GM12878 (cell line): ENCODE results near the gene RPL12. TPM values are rescaled to one million over a fixed set of nuclear protein-coding genes. Genes with fewer than 3 reads are reported as not detected.

ENCODE experiments used
- ATAC-seq: fragments of 200-7000 bp; cut with Tn5 transposase; 3 replicates; pipeline ENCODE4 v1.9.1; 2020; ENCODE audit warnings: mild to moderate bottlenecking, moderate library complexity
- BruUV-seq: library from RNA; stranded (reverse); fragments of 400-500 nt; replicated peaks from 2 replicates; lab custom pipeline; 2021; lab: Mats Ljungman, UMichigan
- CTCF ChIA-PET: fragments of 300-600 bp; sonication (Branson Sonifier 250); formaldehyde crosslinking; extraction: SDS; loops from one replicate; lab custom pipeline; 2021; ENCODE audit warnings: inconsistent platforms; lab: Yijun Ruan, JAX
- POLR2A ChIA-PET: fragments of 350-600 bp; formaldehyde crosslinking; extraction: SDS; loops from one replicate; lab custom pipeline; 2021; ENCODE audit warnings: inconsistent platforms; lab: Charles Lee
- RAD21 ChIA-PET: fragments of 300-600 bp; sonication (Branson Sonifier 250); formaldehyde crosslinking; loops from one replicate; lab custom pipeline; 2023; ENCODE audit warnings: antibody characterized with exemption; ENCODE audit not compliant: unreplicated experiment; lab: Charles Lee
- SMC1A ChIA-PET: fragments of 300-600 bp; sonication (Branson Sonifier 250); formaldehyde crosslinking; loops from one replicate; lab custom pipeline; 2023; ENCODE audit not compliant: unreplicated experiment, uncharacterized antibody; lab: Charles Lee
- DNase-seq: peaks from one replicate; pipeline ENCODE4 v3.0.0-alpha.2; 2011; ENCODE audit warnings: low read depth, low spot score
- FAIRE-seq: peaks from 3 replicates; lab custom pipeline; 2011; peaks lifted over from hg19 to GRCh38; lab: Jason Lieb, UNC
- H2AFZ ChIP-seq: 2 replicates; pipeline ENCODE4 v1.6.0; 2011; ENCODE audit warnings: low read depth, low read length, control low read depth; ENCODE audit not compliant: control insufficient read depth
- H3K27ac ChIP-seq: 2 replicates; pipeline ENCODE4 v1.5.1; 2011; ENCODE audit warnings: control low read depth; ENCODE audit not compliant: control insufficient read depth, insufficient read depth
- H3K27me3 ChIP-seq, 2 experiments: replicated peaks in 1 of 2; 2 replicates each; pipeline versions ENCODE4 v1.6.0 to v1.6.1; 2011; ENCODE audit warnings: low read length in 1 of 2; ENCODE audit not compliant: control insufficient read depth in 2 of 2, insufficient read depth in 2 of 2
- H3K36me3 ChIP-seq, 2 experiments: 2 replicates each; pipeline ENCODE4 v1.5.1; 2011; ENCODE audit warnings: low read length in 1 of 2; ENCODE audit not compliant: control insufficient read depth in 2 of 2, insufficient read depth in 2 of 2
- H3K4me1 ChIP-seq: 2 replicates; pipeline ENCODE4 v1.6.1; 2011; ENCODE audit warnings: mild to moderate bottlenecking, low read length, moderate library complexity, mixed read lengths; ENCODE audit not compliant: control insufficient read depth, insufficient read depth
- H3K4me2 ChIP-seq: 2 replicates; pipeline ENCODE4 v1.6.0; 2011; ENCODE audit warnings: control low read depth; ENCODE audit not compliant: control insufficient read depth, insufficient read depth
- H3K4me3 ChIP-seq: fragments of 200-600 bp; sonication (generic); 2 replicates; pipeline ENCODE4 v1.5.1; 2016
- H3K79me2 ChIP-seq: 2 replicates; pipeline ENCODE4 v1.6.0; 2011; ENCODE audit warnings: low read length; ENCODE audit not compliant: control insufficient read depth, insufficient read depth
- H3K9ac ChIP-seq: 2 replicates; pipeline ENCODE4 v1.8.0; 2011; ENCODE audit warnings: low read length, control low read depth, mixed read lengths; ENCODE audit not compliant: control insufficient read depth, insufficient read depth
- H3K9me3 ChIP-seq: replicated peaks from 3 replicates; pipeline ENCODE4 v1.5.1; 2011; ENCODE audit warnings: mild to moderate bottlenecking, low read length; ENCODE audit not compliant: control insufficient read depth, insufficient read depth
- H4K20me1 ChIP-seq: 2 replicates; pipeline ENCODE4 v1.6.0; 2011; ENCODE audit not compliant: control insufficient read depth, insufficient read depth
- SMC3 ChIP-seq: IDR thresholded peaks from 2 replicates; pipeline ENCODE4 v1.6.1; 2011; ENCODE audit warnings: low read length, improper control_type of control experiment, borderline replicate concordance
- WGBS: methylation state at CpG from one replicate; pipeline ENCODE4 v1.1.6; 2016; ENCODE audit warnings: low lambda C conversion rate; ENCODE audit not compliant: insufficient replicate concordance, insufficient coverage; ENCODE audit errors: missing lambda C conversion rate; 5-methylcytosine and 5-hydroxymethylcytosine counted together
- in situ Hi-C: fragments of 300-500 bp; cut with MboI; formaldehyde crosslinking; loops from 9 replicates; pipeline ENCODE4 v1.14.3; 2018; ENCODE audit warnings: mixed read lengths
- intact Hi-C: fragments of 100-400 bp; cut with micrococcal nuclease; formaldehyde crosslinking; loops from one replicate; pipeline ENCODE4 v1.14.2; 2022; ENCODE audit not compliant: unreplicated experiment
- polyA plus RNA-seq, 11 experiments: library from polyadenylated mRNA; depleted of rRNA in 4 of 11; unstranded in 6 of 11; stranded (reverse) in 5 of 11; fragments of >200 nt; fragmentation: Nextera tagmentation in 4 of 11; fragmentation: Illumina TruSeq in 1 of 11; extraction: Ambion mirVana in 4 of 11; extraction: Trizol in 1 of 11; gene quantifications; 1 replicate in 1 of 11; 2 replicates in 10 of 11; pipeline versions ENCODE4 v1.2.1 to v1.2.3, GENCODE V29; 2011 to 2016; ENCODE audit warnings: inconsistent platforms in 2 of 11, missing spikeins in 2 of 11, low read depth in 1 of 11
- total RNA-seq, 4 experiments: library from RNA; depleted of rRNA in 3 of 4; stranded (reverse); fragments of >200 nt in 3 of 4; fragmentation: Illumina TruSeq in 1 of 4; extraction: Trizol in 1 of 4; gene quantifications; 2 replicates each; pipeline versions ENCODE4 v1.2.1 to v1.2.3, GENCODE V29; 2013 to 2021
- TF ChIP-seq, protein P1 (sequence below): IDR thresholded peaks from 2 replicates; pipeline ENCODE4 v1.6.1; 2012; ENCODE audit warnings: mild to moderate bottlenecking, low read depth, low read length

RPL12 gene
- total and polyA plus RNA-seq, 10 of the 15 experiments (the other 5 are each of a cell fraction or from before 2014, with no cell fraction given): 961 to 5,544 (median 2,858) TPM

DNA sequence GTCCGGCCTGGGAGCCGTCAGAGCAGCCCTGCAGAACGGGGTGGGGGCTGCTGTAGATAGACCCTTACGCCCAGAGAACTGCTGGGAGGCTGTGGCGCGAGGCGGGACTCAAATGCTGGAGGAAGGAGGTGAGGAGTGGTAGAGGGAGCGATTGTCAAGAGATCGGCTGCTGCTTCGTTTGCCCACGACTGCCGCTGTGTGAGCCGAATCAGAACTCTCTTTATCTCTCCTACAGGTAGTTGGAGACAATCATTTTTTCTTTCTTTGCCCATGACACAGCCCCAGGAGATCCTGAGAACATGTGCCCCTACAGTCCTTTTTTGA is 26.6 kb downstream of the RPL12 start:
- in situ Hi-C loops: no loop called here
- DNase-seq (no peak), FAIRE-seq (no peak), ATAC-seq (peak; percentile 50)
- SMC1A ChIA-PET: interaction anchor here (0.8 to 1.8 kb wide), 4 partner anchors 24 to 31 kb away, joined by 3 to 7 read pairs (median 5); partner anchors contain the start of genes LRSAM1, RPL12 and SLC2A8
- H3K27me3 ChIP-seq: no peaks in the 10 kb centered on the region
- peaks cover 44% of the 10 kb centered on the region for H3K79me2 ChIP-seq
- no peaks in the 10 kb centered on the region for H3K9me3 ChIP-seq
- H3K4me2 ChIP-seq: peak overlapping the region; percentile 88
- H3K9ac ChIP-seq: peak overlapping the region; percentile 99
- intact Hi-C loops: loop anchor here (5.0 to 10.0 kb wide), 2 partner anchors 112 to 480 kb away; no protein-coding TSS in a partner anchor
- BruUV-seq: TSS peak; percentile 83
- no peaks in the 10 kb centered on the region for H4K20me1 ChIP-seq
- peak overlapping the region; percentile 88 for H3K27ac ChIP-seq
- H3K4me1 ChIP-seq: peaks cover 13% of the 10 kb centered on the region
- CTCF ChIA-PET: interaction anchor here (0.9 to 2.5 kb wide), 4 partner anchors 28 to 165 kb away, joined by 3 to 8 read pairs (median 4); partner anchors contain the start of gene SLC2A8
- POLR2A ChIA-PET: interaction anchor here (0.5 to 2.8 kb wide), 6 partner anchors 19 to 559 kb away, joined by 3 to 26 read pairs (median 4); partner anchors contain the start of genes LRSAM1, RPL12 and SLC2A8
- WGBS: 0% methylated on average over 13 of the region's 13 CpGs
- peak overlapping the region; percentile 90 for H3K4me3 ChIP-seq
- RAD21 ChIA-PET: interaction anchor here (0.9 to 1.2 kb wide), 3 partner anchors 28 to 35 kb away, joined by 3 read pairs; no protein-coding TSS in a partner anchor
- peak overlapping the region; percentile 99 for H2AFZ ChIP-seq
- TF ChIP-seq, protein P1, sequence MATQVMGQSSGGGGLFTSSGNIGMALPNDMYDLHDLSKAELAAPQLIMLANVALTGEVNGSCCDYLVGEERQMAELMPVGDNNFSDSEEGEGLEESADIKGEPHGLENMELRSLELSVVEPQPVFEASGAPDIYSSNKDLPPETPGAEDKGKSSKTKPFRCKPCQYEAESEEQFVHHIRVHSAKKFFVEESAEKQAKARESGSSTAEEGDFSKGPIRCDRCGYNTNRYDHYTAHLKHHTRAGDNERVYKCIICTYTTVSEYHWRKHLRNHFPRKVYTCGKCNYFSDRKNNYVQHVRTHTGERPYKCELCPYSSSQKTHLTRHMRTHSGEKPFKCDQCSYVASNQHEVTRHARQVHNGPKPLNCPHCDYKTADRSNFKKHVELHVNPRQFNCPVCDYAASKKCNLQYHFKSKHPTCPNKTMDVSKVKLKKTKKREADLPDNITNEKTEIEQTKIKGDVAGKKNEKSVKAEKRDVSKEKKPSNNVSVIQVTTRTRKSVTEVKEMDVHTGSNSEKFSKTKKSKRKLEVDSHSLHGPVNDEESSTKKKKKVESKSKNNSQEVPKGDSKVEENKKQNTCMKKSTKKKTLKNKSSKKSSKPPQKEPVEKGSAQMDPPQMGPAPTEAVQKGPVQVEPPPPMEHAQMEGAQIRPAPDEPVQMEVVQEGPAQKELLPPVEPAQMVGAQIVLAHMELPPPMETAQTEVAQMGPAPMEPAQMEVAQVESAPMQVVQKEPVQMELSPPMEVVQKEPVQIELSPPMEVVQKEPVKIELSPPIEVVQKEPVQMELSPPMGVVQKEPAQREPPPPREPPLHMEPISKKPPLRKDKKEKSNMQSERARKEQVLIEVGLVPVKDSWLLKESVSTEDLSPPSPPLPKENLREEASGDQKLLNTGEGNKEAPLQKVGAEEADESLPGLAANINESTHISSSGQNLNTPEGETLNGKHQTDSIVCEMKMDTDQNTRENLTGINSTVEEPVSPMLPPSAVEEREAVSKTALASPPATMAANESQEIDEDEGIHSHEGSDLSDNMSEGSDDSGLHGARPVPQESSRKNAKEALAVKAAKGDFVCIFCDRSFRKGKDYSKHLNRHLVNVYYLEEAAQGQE: no peak
- TF ChIP-seq SMC3: 0 out of 2 replicates have a peak, but pooled peaks have one; percentile 6
- H3K36me3 ChIP-seq: no peaks in the 10 kb centered on the region; a peak in 2 of 4 replicates
